GM06990 (cell line): ENCODE data around the gene HDDC2.

Experiments used
- DNase-seq: peaks from one replicate; pipeline ENCODE4 v3.0.0-alpha.2; 2011; ENCODE audit not compliant: insufficient read length; ENCODE audit errors: extremely low read depth
- H3K27me3 ChIP-seq: replicated peaks from 2 replicates; pipeline ENCODE4 v1.6.0; 2011; ENCODE audit warnings: low read length; ENCODE audit not compliant: control insufficient read depth, insufficient read depth
- H3K36me3 ChIP-seq: 2 replicates; pipeline ENCODE4 v1.5.1; 2011; ENCODE audit warnings: low read length; ENCODE audit not compliant: control insufficient read depth, insufficient read depth
- H3K4me3 ChIP-seq: replicated peaks from 2 replicates; pipeline ENCODE4 v1.5.1; 2011; ENCODE audit warnings: low read depth, mild to moderate bottlenecking, control low read depth, low read length
- TF ChIP-seq, protein P1 (sequence below): IDR thresholded peaks from 2 replicates; pipeline ENCODE4 v1.5.1; 2011; ENCODE audit warnings: low read length, control low read depth, mild to moderate bottlenecking, inconsistent platforms; ENCODE audit not compliant: insufficient read depth, poor library complexity, severe bottlenecking

Gene HDDC2

DNA sequence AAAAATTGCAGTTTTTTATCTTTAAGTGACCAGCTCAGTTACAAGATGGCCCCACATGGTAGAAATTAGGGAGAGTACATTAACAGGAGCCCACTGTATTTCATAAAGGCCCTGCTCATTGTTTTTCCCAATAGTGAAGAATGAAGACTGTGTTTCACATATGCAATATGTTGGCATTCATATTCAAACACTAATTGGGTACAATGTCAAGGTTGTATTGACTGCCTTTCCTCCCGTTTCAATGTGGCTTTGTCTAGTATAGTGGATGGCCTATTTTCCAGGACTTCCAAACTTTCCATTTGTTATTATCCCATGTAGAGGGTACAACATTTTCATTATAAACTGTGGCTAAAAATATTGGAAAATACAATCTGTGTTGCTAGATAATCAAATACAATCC lies 51.3 kb downstream of the HDDC2 start:
- no peaks in the 10 kb centered on the region; the same call in 1 of the 2 replicates for H3K27me3 ChIP-seq
- no peak for DNase-seq
- H3K4me3 ChIP-seq, result no peak overlapping the region
- H3K36me3 ChIP-seq, result no peaks in the 10 kb centered on the region
- TF ChIP-seq, protein P1, sequence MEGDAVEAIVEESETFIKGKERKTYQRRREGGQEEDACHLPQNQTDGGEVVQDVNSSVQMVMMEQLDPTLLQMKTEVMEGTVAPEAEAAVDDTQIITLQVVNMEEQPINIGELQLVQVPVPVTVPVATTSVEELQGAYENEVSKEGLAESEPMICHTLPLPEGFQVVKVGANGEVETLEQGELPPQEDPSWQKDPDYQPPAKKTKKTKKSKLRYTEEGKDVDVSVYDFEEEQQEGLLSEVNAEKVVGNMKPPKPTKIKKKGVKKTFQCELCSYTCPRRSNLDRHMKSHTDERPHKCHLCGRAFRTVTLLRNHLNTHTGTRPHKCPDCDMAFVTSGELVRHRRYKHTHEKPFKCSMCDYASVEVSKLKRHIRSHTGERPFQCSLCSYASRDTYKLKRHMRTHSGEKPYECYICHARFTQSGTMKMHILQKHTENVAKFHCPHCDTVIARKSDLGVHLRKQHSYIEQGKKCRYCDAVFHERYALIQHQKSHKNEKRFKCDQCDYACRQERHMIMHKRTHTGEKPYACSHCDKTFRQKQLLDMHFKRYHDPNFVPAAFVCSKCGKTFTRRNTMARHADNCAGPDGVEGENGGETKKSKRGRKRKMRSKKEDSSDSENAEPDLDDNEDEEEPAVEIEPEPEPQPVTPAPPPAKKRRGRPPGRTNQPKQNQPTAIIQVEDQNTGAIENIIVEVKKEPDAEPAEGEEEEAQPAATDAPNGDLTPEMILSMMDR, result no peak

DNA sequence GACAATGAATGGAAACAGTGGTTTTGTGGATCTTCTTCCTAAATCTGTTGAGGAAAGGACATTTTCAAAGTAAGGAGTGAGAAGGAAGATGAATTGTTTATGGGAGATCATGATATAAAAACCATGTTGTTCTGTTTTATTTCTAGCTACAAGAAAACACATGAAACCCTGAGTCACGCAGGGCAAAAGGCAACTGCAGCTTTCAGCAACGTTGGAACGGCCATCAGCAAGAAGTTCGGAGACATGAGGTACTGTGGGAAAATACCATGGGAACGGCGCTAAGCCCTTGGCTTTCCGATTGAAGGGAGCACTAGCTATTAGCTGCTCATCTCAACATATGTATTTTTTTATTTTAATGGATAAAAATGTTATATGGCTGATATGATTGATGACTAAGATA lies 53.6 kb downstream of the HDDC2 start:
- Histone ChIP-seq H3K36me3 (no peaks in the 10 kb centered on the region), H3K4me3 (no peak overlapping the region), H3K27me3 (no peaks in the 10 kb centered on the region)
- TF ChIP-seq, protein P1, result no peak
- no peak for DNase-seq

DNA sequence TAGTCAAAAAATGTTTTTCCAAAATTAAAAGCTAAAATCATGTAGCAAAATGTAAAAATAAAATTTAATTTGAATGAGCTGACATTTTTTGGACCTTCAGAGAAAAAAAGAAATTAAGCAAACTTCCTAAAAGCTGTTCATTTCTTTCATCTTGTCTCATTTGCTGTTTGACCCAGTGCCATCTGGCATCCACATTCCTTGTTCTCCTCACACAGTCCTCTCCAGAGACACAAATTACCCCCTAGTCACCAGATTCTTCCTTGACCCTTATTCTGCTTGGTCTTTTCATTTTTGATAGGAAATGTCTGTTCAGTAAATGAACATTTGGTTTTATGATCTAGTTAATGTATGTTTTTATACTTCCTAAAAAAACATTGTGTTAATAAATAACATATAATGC lies 55.2 kb downstream of the HDDC2 start:
- H3K4me3 ChIP-seq, result no peak overlapping the region
- H3K36me3 ChIP-seq, result no peaks in the 10 kb centered on the region
- H3K27me3 ChIP-seq, result no peaks in the 10 kb centered on the region
- TF ChIP-seq, protein P1, result no peak
- no peak for DNase-seq

DNA sequence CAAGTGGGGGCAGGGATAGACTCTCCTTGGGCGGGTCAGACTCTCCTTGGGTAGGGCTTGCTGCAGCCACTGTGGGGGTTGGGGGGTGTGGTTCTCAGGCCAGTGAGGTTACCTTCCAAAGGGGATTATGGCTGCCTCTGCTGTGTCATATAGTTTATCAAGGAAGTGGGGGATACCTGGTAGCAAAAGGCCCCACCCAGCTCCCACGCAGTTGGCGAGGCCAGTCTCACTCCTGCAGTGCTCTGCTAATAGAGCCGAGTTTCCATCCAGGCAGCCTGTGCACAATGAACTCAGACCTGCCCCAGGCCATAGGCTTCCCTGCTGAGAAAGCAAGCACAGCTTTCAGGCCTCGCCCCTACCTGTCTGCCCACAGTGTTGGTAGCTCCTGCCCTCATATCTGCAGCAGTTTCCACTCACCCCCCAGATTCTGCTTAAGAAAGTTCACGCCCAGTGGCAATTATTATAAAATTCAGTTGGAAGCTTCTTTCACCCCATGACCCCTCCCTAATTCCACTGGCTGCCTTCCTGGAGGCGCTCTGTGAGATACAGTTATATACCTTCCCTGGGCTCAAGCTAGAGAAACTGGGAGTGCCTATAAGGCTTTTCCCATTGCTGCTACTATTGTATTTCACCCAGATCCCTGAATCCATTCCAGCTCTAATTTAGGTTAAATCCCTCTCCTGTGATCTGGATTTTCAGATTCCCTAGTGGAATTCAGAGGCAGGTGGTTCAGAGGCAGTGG lies 56.1 kb downstream of the HDDC2 start:
- TF ChIP-seq, protein P1, result no peak
- H3K4me3 ChIP-seq, result no peak overlapping the region
- H3K27me3 ChIP-seq, result no peaks in the 10 kb centered on the region
- no peak for DNase-seq
- no peaks in the 10 kb centered on the region for H3K36me3 ChIP-seq

DNA sequence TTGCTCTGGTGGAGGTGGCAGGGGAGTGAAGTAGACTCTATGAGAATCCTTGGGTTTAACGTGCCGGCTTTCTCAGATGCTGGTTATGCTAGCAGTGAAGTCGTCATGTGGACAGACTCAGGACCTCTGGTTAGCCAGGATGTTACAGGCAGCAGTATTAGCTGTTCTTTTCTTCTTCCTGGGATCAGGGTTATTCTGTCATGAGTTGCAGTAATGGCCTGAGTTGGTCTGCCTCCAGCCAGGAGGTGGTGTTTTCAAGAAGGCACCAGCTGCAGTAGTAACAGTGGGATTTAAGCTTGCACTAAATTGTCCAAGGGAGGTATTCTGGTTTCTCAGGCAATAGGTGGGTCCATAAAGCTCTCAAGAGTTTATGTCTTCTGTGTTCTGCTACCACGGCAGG lies 56.7 kb downstream of the HDDC2 start:
- no peaks in the 10 kb centered on the region for H3K36me3 ChIP-seq
- H3K27me3 ChIP-seq, result no peaks in the 10 kb centered on the region
- no peak overlapping the region for H3K4me3 ChIP-seq
- TF ChIP-seq, protein P1, result no peak
- DNase-seq, result no peak

DNA sequence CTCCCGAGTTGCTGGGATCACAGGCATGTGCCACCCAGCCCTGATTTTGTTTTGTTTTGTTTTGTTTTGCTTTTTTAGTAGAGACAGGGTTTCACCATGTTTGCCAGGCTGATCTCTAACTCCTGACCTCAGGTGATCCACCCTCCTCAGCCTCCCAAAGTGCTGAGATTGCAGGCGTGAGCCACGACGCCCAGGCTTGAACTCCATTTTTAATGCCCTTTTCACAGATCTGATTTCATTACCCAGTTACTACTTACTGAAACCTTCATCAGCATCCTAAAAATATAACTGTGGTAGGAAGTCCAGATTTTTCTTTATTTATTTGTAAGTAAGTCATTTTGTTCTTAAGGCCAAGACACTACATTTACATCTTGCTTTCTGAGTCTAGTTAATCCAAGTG lies 64.0 kb downstream of the HDDC2 start:
- H3K4me3 ChIP-seq, result no peak overlapping the region
- TF ChIP-seq, protein P1, result no peak
- no peak for DNase-seq

More for the DNA sequence above, 64.0 kb downstream of the HDDC2 start:
- H3K36me3 ChIP-seq, result no peaks in the 10 kb centered on the region
- no peaks in the 10 kb centered on the region for H3K27me3 ChIP-seq
